Measurements from ENCODE around the gene COPS3. TPM values are rescaled to one million over a fixed set of nuclear protein-coding genes. Genes with fewer than 3 reads are reported as not detected.

COPS3 gene
- total and polyA plus RNA-seq, 9 of the 15 experiments (the other 6 are each of a cell fraction or from before 2014, with no cell fraction given), result 92.4 to 295 (median 167) TPM

DNA sequence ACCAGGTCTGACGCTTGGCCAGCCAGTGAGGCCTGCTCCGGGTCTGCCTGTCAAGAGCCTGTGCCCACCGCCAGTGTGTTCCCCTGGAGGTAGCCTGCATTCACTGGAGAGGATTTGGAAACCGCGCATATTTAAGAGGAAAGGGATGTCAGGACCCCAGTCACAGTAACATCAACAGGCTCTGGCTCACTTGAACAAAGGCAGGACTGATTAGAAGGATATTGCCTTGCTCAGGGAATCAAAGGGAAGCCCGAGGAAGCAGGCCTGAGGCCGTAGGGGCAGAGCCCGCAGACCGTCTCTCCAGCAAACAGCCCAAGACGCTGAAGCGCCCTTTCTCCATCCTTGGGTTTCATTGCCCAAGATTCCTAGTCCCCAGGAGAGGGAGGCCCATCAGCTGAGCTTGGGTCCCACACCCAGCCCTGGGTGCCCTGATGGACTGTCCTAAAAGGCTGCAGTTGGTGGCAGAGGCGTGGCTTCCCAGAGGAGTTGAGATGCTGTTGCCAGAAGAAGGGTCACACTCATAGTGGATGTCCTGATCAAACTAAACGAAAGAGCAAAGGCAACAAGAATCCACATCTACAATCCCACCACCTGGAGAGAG lies 45.3 kb upstream of the COPS3 start:
- WGBS (ENCODE audit: insufficient coverage, low coverage, missing lambda C conversion rate), result 74% methylated on average over 9 of the region's 13 CpGs
- Histone ChIP-seq H3K79me2 (ENCODE audit: control insufficient read depth, insufficient read depth, low read length) (no peaks in the 10 kb centered on the region), H3K9me1 (ENCODE audit: control insufficient read depth, insufficient read depth, low read length) (no peaks in the 10 kb centered on the region), H3K4me2 (ENCODE audit: insufficient read depth, low read length) (no peak overlapping the region), H3K27me3 (ENCODE audit: control insufficient read depth in 2 of 2, insufficient read depth in 2 of 2, low read length in 2 of 2) (no peaks in the 10 kb centered on the region), H3K4me1 (replicated peaks in 1 of 2; ENCODE audit: control insufficient read depth in 2 of 2, insufficient read depth in 2 of 2, low read length in 2 of 2) (no peaks in the 10 kb centered on the region; a peak in 1 of 5 replicates), H3K27ac (ENCODE audit: extremely low read depth, low read depth, low read length) (no peak overlapping the region), H4K20me1 (replicated peaks; ENCODE audit: control insufficient read depth, insufficient read depth, low read length) (no peaks in the 10 kb centered on the region), H3K9ac (ENCODE audit: insufficient read depth in 1 of 2, low read depth in 2 of 2, low read length in 2 of 2) (peak overlapping the region in 1 of 2 experiments; percentile 64; a peak in 1 of 4 replicates), H2AFZ (ENCODE audit: low read depth, low read length) (no peak overlapping the region), H3K4me3 (no peak overlapping the region), H3K36me3 (ENCODE audit: control insufficient read depth, insufficient read depth, low read length) (0 out of 3 replicates have a peak, but pooled peaks cover 3% of the 10 kb centered on the region), H3K9me3 (replicated peaks; ENCODE audit: control insufficient read depth, insufficient read depth, low read depth, low read length) (no peaks in the 10 kb centered on the region)
- no peak for DNase-seq (ENCODE audit: extremely low read depth in 1 of 4, low spot score in 3 of 4)
- TF ChIP-seq ARNT (IDR thresholded peaks at IDR 0.05) (no peak), HNRNPLL (IDR thresholded peaks at IDR 0.05; ENCODE audit: low read depth, low read length, poor library complexity, severe bottlenecking) (no peak)
- TF ChIP-seq, protein P1, sequence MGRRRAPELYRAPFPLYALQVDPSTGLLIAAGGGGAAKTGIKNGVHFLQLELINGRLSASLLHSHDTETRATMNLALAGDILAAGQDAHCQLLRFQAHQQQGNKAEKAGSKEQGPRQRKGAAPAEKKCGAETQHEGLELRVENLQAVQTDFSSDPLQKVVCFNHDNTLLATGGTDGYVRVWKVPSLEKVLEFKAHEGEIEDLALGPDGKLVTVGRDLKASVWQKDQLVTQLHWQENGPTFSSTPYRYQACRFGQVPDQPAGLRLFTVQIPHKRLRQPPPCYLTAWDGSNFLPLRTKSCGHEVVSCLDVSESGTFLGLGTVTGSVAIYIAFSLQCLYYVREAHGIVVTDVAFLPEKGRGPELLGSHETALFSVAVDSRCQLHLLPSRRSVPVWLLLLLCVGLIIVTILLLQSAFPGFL (CRISPR knock-in tag; IDR thresholded peaks at IDR 0.05), result no peak
- CTCF ChIA-PET (ENCODE audit: low intra/inter-chr PET ratio), result no interaction called here
- no peak for FAIRE-seq
- in situ Hi-C loops (cut with MboI), result no loop called here
- intact Hi-C loops (cut with micrococcal nuclease), result no loop called here
- no peak for ATAC-seq
- POLR2A ChIA-PET, result no interaction called here
- no TSS peak for BruUV-seq (replicated peaks)

DNA sequence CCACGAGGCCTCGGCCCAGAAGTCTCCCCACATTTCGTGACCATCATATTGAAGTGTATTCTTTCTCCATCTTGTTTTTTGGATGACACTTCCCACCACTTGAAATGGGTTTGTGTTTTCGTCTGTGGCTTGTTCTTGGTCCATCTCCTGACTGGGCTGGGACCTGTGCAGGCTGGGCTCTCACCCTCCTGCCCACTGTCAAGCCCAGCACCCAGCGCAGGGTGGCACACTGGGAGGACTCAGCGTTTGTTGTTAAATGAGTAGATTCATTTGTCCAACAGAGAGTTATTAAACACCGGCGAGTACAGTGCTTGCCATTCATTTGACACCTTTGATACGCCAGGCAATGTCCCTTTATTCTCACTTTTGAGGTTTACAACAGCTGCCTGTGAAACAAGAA lies 44.8 kb upstream of the COPS3 start:
- no peaks in the 10 kb centered on the region; a peak in 1 of 5 replicates for H3K4me1 ChIP-seq (replicated peaks in 1 of 2; ENCODE audit: control insufficient read depth in 2 of 2, insufficient read depth in 2 of 2, low read length in 2 of 2)
- in situ Hi-C loops (cut with MboI), result no loop called here
- no peak overlapping the region for H3K9ac ChIP-seq (ENCODE audit: insufficient read depth in 1 of 2, low read depth in 2 of 2, low read length in 2 of 2)
- ChIA-PET POLR2A (interaction anchor here (0.7 kb wide), 1 partner anchor 21 kb away, joined by 3 read pairs; no protein-coding TSS in a partner anchor), CTCF (ENCODE audit: low intra/inter-chr PET ratio) (no interaction called here)
- H3K4me2 ChIP-seq (ENCODE audit: insufficient read depth, low read length), result no peak overlapping the region
- H4K20me1 ChIP-seq (replicated peaks; ENCODE audit: control insufficient read depth, insufficient read depth, low read length), result no peaks in the 10 kb centered on the region
- ATAC-seq (no peak), FAIRE-seq (no peak), DNase-seq (ENCODE audit: extremely low read depth in 1 of 4, low spot score in 3 of 4) (no peak)
- 73% methylated on average over 9 of the region's 9 CpGs for WGBS (ENCODE audit: insufficient coverage, low coverage, missing lambda C conversion rate)
- H3K27me3 ChIP-seq (ENCODE audit: control insufficient read depth in 2 of 2, insufficient read depth in 2 of 2, low read length in 2 of 2), result no peaks in the 10 kb centered on the region
- H3K4me3 ChIP-seq, result no peak overlapping the region
- no peaks in the 10 kb centered on the region for H3K9me3 ChIP-seq (replicated peaks; ENCODE audit: control insufficient read depth, insufficient read depth, low read depth, low read length)
- H3K36me3 ChIP-seq (ENCODE audit: control insufficient read depth, insufficient read depth, low read length), result 0 out of 3 replicates have a peak, but pooled peaks cover 3% of the 10 kb centered on the region
- no peaks in the 10 kb centered on the region for H3K79me2 ChIP-seq (ENCODE audit: control insufficient read depth, insufficient read depth, low read length)
- H3K27ac ChIP-seq (ENCODE audit: extremely low read depth, low read depth, low read length), result no peak overlapping the region
- no peak overlapping the region for H2AFZ ChIP-seq (ENCODE audit: low read depth, low read length)
- no peaks in the 10 kb centered on the region for H3K9me1 ChIP-seq (ENCODE audit: control insufficient read depth, insufficient read depth, low read length)
- intact Hi-C loops (cut with micrococcal nuclease), result no loop called here
- no TSS peak for BruUV-seq (replicated peaks)
- no peak for TF ChIP-seq C11orf30 (IDR thresholded peaks at IDR 0.05; ENCODE audit: low read depth)
- TF ChIP-seq TOE1 (IDR thresholded peaks at IDR 0.05; ENCODE audit: borderline replicate concordance), result no peak
- TF ChIP-seq TOE1 (CRISPR knock-in tag; IDR thresholded peaks at IDR 0.05; ENCODE audit: borderline replicate concordance, low read depth), result no peak

Measured in K562 (cell line).